Kidney epithelial cell (primary cell): ENCODE data around the gene TRIM63. TPM values are rescaled to one million over a fixed set of nuclear protein-coding genes. Genes with fewer than 3 reads are reported as not detected.

Experiments used
- DNase-seq: peaks from one replicate; pipeline ENCODE4 v3.0.0-alpha.2; 2010; ENCODE audit warnings: low read depth
- H3K27me3 ChIP-seq: 2 replicates; pipeline ENCODE4 v1.6.0; 2011; ENCODE audit warnings: low read length; ENCODE audit not compliant: control insufficient read depth, insufficient read depth
- H3K36me3 ChIP-seq: 2 replicates; pipeline ENCODE4 v1.5.1; 2011; ENCODE audit warnings: low read length; ENCODE audit not compliant: control insufficient read depth, insufficient read depth
- H3K4me3 ChIP-seq: 2 replicates; pipeline ENCODE4 v1.5.1; 2011; ENCODE audit warnings: low read depth, mild to moderate bottlenecking, control low read depth, low read length
- CTCF ChIP-seq: IDR thresholded peaks from 2 replicates; pipeline ENCODE4 v1.5.1; 2011; ENCODE audit warnings: mild to moderate bottlenecking, moderate library complexity, low read length, control low read depth, inconsistent platforms; ENCODE audit not compliant: insufficient read depth, poor library complexity, severe bottlenecking
- total RNA-seq: library from RNA; depleted of rRNA; stranded (reverse); fragments of >200 nt; gene quantifications from 2 replicates; pipeline ENCODE4 v1.2.3, GENCODE V29; 2015

The TRIM63 gene
- total RNA-seq, 1 donor from 2014 or later, result not detected

- Histone ChIP-seq H3K4me3 (no peak overlapping the region), H3K36me3 (no peaks in the 10 kb centered on the region), H3K27me3 (no peaks in the 10 kb centered on the region)
- no peak for DNase-seq
- TF ChIP-seq CTCF, result no peak
Observed at GRCh38 chr1:26031196-26031595, 36.2 kb downstream of the TRIM63 start.

- no peaks in the 10 kb centered on the region for H3K27me3 ChIP-seq
- no peaks in the 10 kb centered on the region for H3K36me3 ChIP-seq
- peak; percentile 8 for TF ChIP-seq CTCF
- no peak for DNase-seq
- no peak overlapping the region for H3K4me3 ChIP-seq
Observed at GRCh38 chr1:26029864-26030481, 37.5 kb downstream of the TRIM63 start.

DNA sequence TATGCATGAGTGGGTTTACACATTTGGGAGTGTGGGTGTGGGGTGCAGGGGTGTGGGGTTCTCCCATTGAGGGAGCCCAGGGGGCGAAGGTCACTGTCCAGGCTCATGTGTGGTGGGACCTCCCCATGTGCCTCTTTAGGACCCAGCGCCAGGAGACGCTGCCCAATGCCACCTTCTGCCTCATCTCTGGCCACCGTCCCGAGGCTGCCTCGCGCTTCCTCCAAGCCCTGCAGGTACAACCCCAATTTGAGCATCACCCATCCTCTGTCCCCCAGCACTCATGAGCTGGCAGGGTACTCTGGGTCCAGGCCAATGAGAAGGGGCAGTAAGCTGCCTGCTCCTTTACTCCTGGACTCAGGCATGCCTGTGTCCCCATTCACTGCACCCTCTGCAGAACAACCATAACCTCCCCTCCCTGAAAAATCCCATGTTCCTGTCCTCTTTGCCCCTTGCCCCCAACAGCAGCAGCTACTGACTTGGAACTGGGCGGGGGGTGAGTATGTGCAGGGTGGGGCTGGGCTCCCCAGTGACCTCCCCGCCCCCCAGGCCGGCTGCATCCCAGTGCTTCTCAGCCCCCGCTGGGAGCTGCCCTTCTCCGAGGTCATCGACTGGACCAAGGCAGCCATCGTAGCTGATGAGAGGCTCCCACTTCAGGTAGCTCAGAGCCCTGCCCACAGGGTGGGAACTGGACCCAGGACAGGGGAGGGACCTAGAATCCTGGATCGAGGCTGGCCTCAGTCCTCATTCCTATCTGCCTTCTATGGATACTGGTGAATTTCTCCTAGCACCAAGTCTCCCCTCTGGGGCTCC is 38.2 kb downstream of the TRIM63 start:
- H3K4me3 ChIP-seq, result no peak overlapping the region
- no peak for DNase-seq
- no peaks in the 10 kb centered on the region for H3K36me3 ChIP-seq
- no peak for TF ChIP-seq CTCF
- no peaks in the 10 kb centered on the region for H3K27me3 ChIP-seq

DNA sequence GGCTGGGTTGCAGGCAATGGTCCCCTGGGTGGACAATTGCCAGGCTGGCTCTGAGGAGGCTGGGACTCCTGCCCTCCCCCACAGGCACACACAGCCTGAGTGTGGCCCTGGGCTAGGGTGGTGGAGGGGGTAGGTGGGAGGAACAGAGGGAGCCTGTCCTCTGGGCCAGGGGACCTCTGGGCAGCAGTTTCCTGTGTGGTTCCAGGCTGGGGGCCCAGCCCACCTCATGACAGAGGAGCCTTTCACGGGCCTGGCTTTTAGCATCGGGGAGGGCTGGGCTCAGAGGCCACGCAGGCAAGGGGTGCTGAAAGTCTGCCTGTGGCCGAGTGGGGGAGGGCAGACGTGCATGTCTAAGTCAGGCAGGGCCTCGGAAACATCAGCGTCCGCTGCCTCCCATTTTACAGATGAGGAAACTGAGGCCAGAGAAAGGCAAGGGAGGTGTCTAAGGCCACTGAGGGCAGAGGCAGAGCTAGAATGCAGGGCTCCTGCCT is 38.9 kb downstream of the TRIM63 start:
- no peak overlapping the region for H3K4me3 ChIP-seq
- no peak for DNase-seq
- no peaks in the 10 kb centered on the region for H3K27me3 ChIP-seq
- TF ChIP-seq CTCF, result no peak
- no peaks in the 10 kb centered on the region for H3K36me3 ChIP-seq

GRCh38 chr1:26027716-26028489 is 39.5 kb downstream of the TRIM63 start:
- DNase-seq, result no peak
- no peak overlapping the region for H3K4me3 ChIP-seq
- no peak for TF ChIP-seq CTCF
- H3K36me3 ChIP-seq, result no peaks in the 10 kb centered on the region
- H3K27me3 ChIP-seq, result no peaks in the 10 kb centered on the region
